CD4-positive, alpha-beta T cell treated with Interleukin-2 at 100 ng/mL for 4 hours (primary cell): ENCODE data around the gene TMCO4.
"Not testable (repeated sequence)": the region's sequence is repeated elsewhere in the genome, so short reads cannot be mapped to it uniquely, and the experiment has no call there.

Experiments
- DNase-seq: peaks from one replicate; pipeline ENCODE4 v3.0.0-alpha.2; 2020; ENCODE audit warnings: low spot score

The TMCO4 gene

GRCh38 chr1:19799230-19800075 is at the start of gene TMCO4:
Gene TMCO4 (minus strand): TSS chr1:19799916. CDS start chr1:19780758, 19,158 bp downstream.
- DNase-seq, result peak; percentile 54

GRCh38 chr1:19849307-19849706 is 49.6 kb upstream of the TMCO4 start:
- DNase-seq, result not testable (repeated sequence)

GRCh38 chr1:19847334-19847733 is 47.6 kb upstream of the TMCO4 start:
- not testable (repeated sequence) for DNase-seq

- no peak for DNase-seq
Measured at GRCh38 chr1:19846338-19846737, 46.6 kb upstream of the TMCO4 start.

GRCh38 chr1:19845555-19845954 is 45.8 kb upstream of the TMCO4 start:
- no peak for DNase-seq

GRCh38 chr1:19844731-19845495 is 45.2 kb upstream of the TMCO4 start:
- DNase-seq, result no peak

GRCh38 chr1:19840228-19840627 is 40.5 kb upstream of the TMCO4 start:
- DNase-seq, result no peak

- DNase-seq, result no peak
Measured at GRCh38 chr1:19837866-19838265, 38.1 kb upstream of the TMCO4 start.

- DNase-seq, result no peak
Measured at GRCh38 chr1:19835578-19835977, 35.9 kb upstream of the TMCO4 start.

- no peak for DNase-seq
Measured at GRCh38 chr1:19831441-19831840, 31.7 kb upstream of the TMCO4 start.

GRCh38 chr1:19828546-19828945 is 28.8 kb upstream of the TMCO4 start:
- DNase-seq, result no peak

GRCh38 chr1:19825298-19825697 is 25.6 kb upstream of the TMCO4 start:
- no peak for DNase-seq

- no peak for DNase-seq
Measured at GRCh38 chr1:19824541-19824940, 24.8 kb upstream of the TMCO4 start.

GRCh38 chr1:19824036-19824435 is 24.3 kb upstream of the TMCO4 start:
- DNase-seq, result no peak

GRCh38 chr1:19819701-19820100 is 20.0 kb upstream of the TMCO4 start:
- DNase-seq, result no peak

GRCh38 chr1:19818324-19818723 is 18.6 kb upstream of the TMCO4 start:
- no peak for DNase-seq

- no peak for DNase-seq
Measured at GRCh38 chr1:19817160-19817559, 17.4 kb upstream of the TMCO4 start.

- not testable (repeated sequence) for DNase-seq
Measured at GRCh38 chr1:19816737-19817086, 17.0 kb upstream of the TMCO4 start.

GRCh38 chr1:19815801-19816736 is 16.4 kb upstream of the TMCO4 start:
- no peak for DNase-seq

- DNase-seq, result no peak
Measured at GRCh38 chr1:19814681-19815503, 15.2 kb upstream of the TMCO4 start, which contains the start of gene RNF186. Gene RNF186 (minus strand): TSS chr1:19815283. CDS start chr1:19815101, 182 bp downstream.

- no peak for DNase-seq
Measured at GRCh38 chr1:19814244-19814661, 14.5 kb upstream of the TMCO4 start.
